IPS-15b (cell line): ENCODE results near the gene LRRC15.
A peak's percentile ranks its signal among the peaks of the same experiment; 100 is the strongest.

Experiments used
- H3K27me3 ChIP-seq: one replicate; pipeline ENCODE4 v1.6.1; 2013; ENCODE audit warnings: low read length; ENCODE audit not compliant: control insufficient read depth, insufficient read depth
- H3K36me3 ChIP-seq: one replicate; pipeline ENCODE4 v1.6.1; 2013; ENCODE audit warnings: low read length; ENCODE audit not compliant: control insufficient read depth, insufficient read depth
- H3K4me1 ChIP-seq: one replicate; pipeline ENCODE4 v1.6.1; 2013; ENCODE audit warnings: mild to moderate bottlenecking, low read length; ENCODE audit not compliant: control insufficient read depth, insufficient read depth
- H3K4me3 ChIP-seq: one replicate; pipeline ENCODE4 v1.5.1; 2013; ENCODE audit warnings: low read depth, low read length
- H3K9ac ChIP-seq: one replicate; pipeline ENCODE4 v1.6.1; 2013; ENCODE audit warnings: low read depth, mild to moderate bottlenecking, low read length
- H3K9me3 ChIP-seq: one replicate; pipeline ENCODE4 v1.6.1; 2013; ENCODE audit warnings: mild to moderate bottlenecking, low read length; ENCODE audit not compliant: control insufficient read depth, insufficient read depth

Gene LRRC15

GRCh38 chr3:194339840-194340239 lies 29.7 kb downstream of the LRRC15 start:
- H3K36me3 ChIP-seq, result no peaks in the 10 kb centered on the region
- no peaks in the 10 kb centered on the region for H3K9me3 ChIP-seq
- H3K4me1 ChIP-seq, result peaks cover 10% of the 10 kb centered on the region
- peaks cover 19% of the 10 kb centered on the region for H3K27me3 ChIP-seq
- H3K9ac ChIP-seq, result no peak overlapping the region
- H3K4me3 ChIP-seq, result no peak overlapping the region

- peaks cover 10% of the 10 kb centered on the region for H3K4me1 ChIP-seq
These were observed 30.2 kb downstream of the LRRC15 start for GRCh38 chr3:194339356-194339755.

GRCh38 chr3:194337965-194338753 lies 31.4 kb downstream of the LRRC15 start:
- Histone ChIP-seq H3K4me1 (peaks cover 12% of the 10 kb centered on the region), H3K4me3 (no peak overlapping the region), H3K9me3 (no peaks in the 10 kb centered on the region), H3K9ac (no peak overlapping the region), H3K36me3 (no peaks in the 10 kb centered on the region), H3K27me3 (peaks cover 23% of the 10 kb centered on the region)

More at GRCh38 chr3:194339356-194339755, 30.2 kb downstream of the LRRC15 start:
- no peak overlapping the region for H3K4me3 ChIP-seq
- no peaks in the 10 kb centered on the region for H3K9me3 ChIP-seq
- no peak overlapping the region for H3K9ac ChIP-seq
- peaks cover 19% of the 10 kb centered on the region for H3K27me3 ChIP-seq
- H3K36me3 ChIP-seq, result no peaks in the 10 kb centered on the region

GRCh38 chr3:194336601-194337355 lies 32.8 kb downstream of the LRRC15 start:
- Histone ChIP-seq H3K4me3 (no peak overlapping the region), H3K27me3 (peaks cover 24% of the 10 kb centered on the region), H3K9ac (no peak overlapping the region), H3K4me1 (peaks cover 13% of the 10 kb centered on the region), H3K36me3 (no peaks in the 10 kb centered on the region), H3K9me3 (no peaks in the 10 kb centered on the region)

GRCh38 chr3:194333981-194334320 lies 35.6 kb downstream of the LRRC15 start:
- no peaks in the 10 kb centered on the region for H3K9me3 ChIP-seq
- H3K9ac ChIP-seq, result no peak overlapping the region
- H3K36me3 ChIP-seq, result no peaks in the 10 kb centered on the region
- H3K27me3 ChIP-seq, result peaks cover 26% of the 10 kb centered on the region
- H3K4me3 ChIP-seq, result no peak overlapping the region
- peaks cover 3% of the 10 kb centered on the region for H3K4me1 ChIP-seq

GRCh38 chr3:194333212-194333980 lies 36.1 kb downstream of the LRRC15 start:
- H3K9ac ChIP-seq, result peak overlapping the region; percentile 70
- peaks cover 3% of the 10 kb centered on the region for H3K4me1 ChIP-seq
- no peaks in the 10 kb centered on the region for H3K9me3 ChIP-seq
- H3K36me3 ChIP-seq, result no peaks in the 10 kb centered on the region
- H3K27me3 ChIP-seq, result peaks cover 26% of the 10 kb centered on the region
- H3K4me3 ChIP-seq, result peak overlapping the region; percentile 59

GRCh38 chr3:194332858-194333211 lies 36.7 kb downstream of the LRRC15 start:
- H3K4me1 ChIP-seq, result peaks cover 3% of the 10 kb centered on the region
- no peak overlapping the region for H3K9ac ChIP-seq
- no peak overlapping the region for H3K4me3 ChIP-seq
- H3K36me3 ChIP-seq, result no peaks in the 10 kb centered on the region
- no peaks in the 10 kb centered on the region for H3K9me3 ChIP-seq
- H3K27me3 ChIP-seq, result peaks cover 26% of the 10 kb centered on the region

GRCh38 chr3:194330579-194330978 lies 39.0 kb downstream of the LRRC15 start:
- no peak overlapping the region for H3K9ac ChIP-seq

GRCh38 chr3:194330160-194330559 lies 39.4 kb downstream of the LRRC15 start:
- H3K4me1 ChIP-seq, result peaks cover 3% of the 10 kb centered on the region
- no peaks in the 10 kb centered on the region for H3K9me3 ChIP-seq
- H3K27me3 ChIP-seq, result peaks cover 26% of the 10 kb centered on the region
- no peaks in the 10 kb centered on the region for H3K36me3 ChIP-seq
- no peak overlapping the region for H3K9ac ChIP-seq
- H3K4me3 ChIP-seq, result no peak overlapping the region

More at GRCh38 chr3:194330579-194330978, 39.0 kb downstream of the LRRC15 start:
- no peak overlapping the region for H3K4me3 ChIP-seq
- H3K9me3 ChIP-seq, result no peaks in the 10 kb centered on the region
- peaks cover 26% of the 10 kb centered on the region for H3K27me3 ChIP-seq
- no peaks in the 10 kb centered on the region for H3K36me3 ChIP-seq
- H3K4me1 ChIP-seq, result peaks cover 3% of the 10 kb centered on the region

- Histone ChIP-seq H3K4me1 (peaks cover 3% of the 10 kb centered on the region), H3K27me3 (peaks cover 26% of the 10 kb centered on the region), H3K9me3 (no peaks in the 10 kb centered on the region), H3K4me3 (no peak overlapping the region), H3K9ac (no peak overlapping the region), H3K36me3 (no peaks in the 10 kb centered on the region)
These were observed 40.0 kb downstream of the LRRC15 start for GRCh38 chr3:194329583-194329965.

- peaks cover 23% of the 10 kb centered on the region for H3K27me3 ChIP-seq
- H3K9me3 ChIP-seq, result no peaks in the 10 kb centered on the region
- peaks cover 3% of the 10 kb centered on the region for H3K4me1 ChIP-seq
- no peak overlapping the region for H3K4me3 ChIP-seq
- H3K9ac ChIP-seq, result no peak overlapping the region
- H3K36me3 ChIP-seq, result no peaks in the 10 kb centered on the region
These were observed 40.5 kb downstream of the LRRC15 start for GRCh38 chr3:194328942-194329582.
